MM.1S (cell line): ENCODE data around the gene VIM.

Experiments used
- CTCF ChIP-seq: fragments of 300-600 bp; sonication (generic); IDR thresholded peaks from 2 replicates; pipeline ENCODE4 v1.5.1; 2016; ENCODE audit warnings: antibody characterized with exemption, low read length, mixed read lengths
- EZH2 ChIP-seq: fragments of 300-600 bp; sonication (generic); optimal IDR thresholded peaks from 2 replicates; pipeline ENCODE3; 2017; ENCODE audit warnings: low read depth, mild to moderate bottlenecking, antibody characterized with exemption, low read length, mixed read lengths
- EZH2phosphoT487 ChIP-seq: fragments of 300-600 bp; sonication (generic); IDR thresholded peaks from 2 replicates; pipeline ENCODE4 v1.6.1; 2018; ENCODE audit warnings: antibody characterized with exemption, low read length

- TF ChIP-seq EZH2 = no peak
- no peak for TF ChIP-seq CTCF
- TF ChIP-seq EZH2phosphoT487 = no peak
Observed at GRCh38 chr10:17286562-17287550, 58.8 kb downstream of the VIM start.
